Measurements from ENCODE around the gene FYCO1.

Gene FYCO1

GRCh38 chr3:45958321-45958791 is 37.3 kb downstream of the FYCO1 start:
- no peak for DNase-seq

- no peak for DNase-seq
Observed at GRCh38 chr3:45957586-45957985, 38.0 kb downstream of the FYCO1 start.

DNA sequence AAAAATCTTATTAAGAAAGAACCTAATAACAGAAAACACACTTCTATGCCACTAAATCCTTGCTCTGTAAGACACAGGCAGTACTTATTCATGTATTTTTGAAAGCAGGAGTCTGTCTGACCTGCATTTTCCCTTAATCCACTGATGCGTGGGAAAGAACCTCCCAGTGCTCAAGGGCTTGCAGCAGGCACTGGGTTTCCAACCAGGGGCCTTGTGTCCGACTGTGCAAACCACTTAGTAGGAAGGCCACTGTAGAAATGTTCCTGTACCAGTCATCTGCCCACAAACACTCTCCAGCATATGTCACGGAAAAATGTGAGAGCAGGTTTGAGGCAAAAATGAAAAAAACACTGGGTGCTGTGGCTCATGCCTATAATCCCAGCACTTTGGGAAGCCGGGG is 39.9 kb downstream of the FYCO1 start:
- no peak for DNase-seq

- DNase-seq, result no peak
Observed at GRCh38 chr3:45955017-45955647, 40.5 kb downstream of the FYCO1 start.

DNA sequence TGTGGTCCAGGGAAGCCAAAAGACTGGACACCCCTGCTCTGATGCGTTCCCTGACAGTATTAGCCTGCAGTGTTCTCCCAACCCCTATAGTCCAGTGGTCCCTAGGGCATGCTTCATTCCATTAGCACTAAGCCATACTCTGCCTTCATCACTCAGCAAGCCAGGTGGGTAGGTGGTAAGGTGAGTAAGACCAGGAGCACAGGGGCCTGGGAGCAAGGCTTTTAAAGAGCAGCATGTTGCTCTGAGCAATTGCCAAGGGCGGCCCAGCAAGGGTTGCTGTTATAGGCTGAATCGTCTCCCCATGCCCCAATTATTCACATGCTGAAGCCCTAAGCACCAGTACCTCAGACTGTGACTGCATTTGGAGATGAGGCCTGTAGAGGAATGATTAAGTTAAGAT is 41.3 kb downstream of the FYCO1 start:
- DNase-seq, result no peak

DNA sequence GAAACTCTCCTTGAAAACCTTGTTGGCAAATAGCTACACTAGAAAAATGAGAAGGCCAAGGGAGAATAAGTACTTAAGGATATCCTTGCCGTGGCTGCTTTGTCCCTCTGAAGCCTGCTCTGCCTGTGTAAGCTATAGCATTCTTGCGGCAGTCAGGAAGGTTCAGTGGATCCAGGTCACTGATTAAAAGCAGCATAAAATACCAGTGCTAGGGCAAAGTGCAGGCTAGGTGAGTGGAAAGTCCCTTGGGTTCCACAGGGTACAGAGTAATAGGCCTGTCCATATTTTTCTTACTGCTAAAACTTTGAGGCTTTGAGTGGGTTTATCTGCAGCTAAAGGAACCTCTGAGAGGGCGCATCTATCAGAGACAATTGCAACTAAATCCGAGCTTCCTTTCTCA is 42.1 kb downstream of the FYCO1 start:
- no peak for DNase-seq

DNA sequence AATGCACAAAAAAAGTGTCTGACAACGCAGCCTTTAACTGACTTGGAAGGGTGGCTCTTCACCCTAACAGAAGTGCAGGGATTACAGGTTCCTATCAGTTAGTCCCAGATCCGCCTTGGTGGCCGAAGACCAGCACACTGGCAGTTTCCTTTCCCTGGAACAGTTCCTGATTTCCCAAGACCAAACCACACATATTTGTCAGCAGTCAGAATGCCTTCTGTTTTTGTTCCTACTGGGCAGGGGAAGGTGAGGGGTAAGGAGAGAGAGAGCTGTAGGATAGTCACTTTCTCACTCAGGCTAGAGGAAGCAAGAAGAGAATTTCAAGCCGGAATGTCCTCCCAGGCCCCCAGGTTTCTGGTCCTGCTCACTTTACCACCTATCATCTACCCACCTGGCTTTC is 43.2 kb downstream of the FYCO1 start:
- no peak for DNase-seq

GRCh38 chr3:45951946-45952345 is 43.7 kb downstream of the FYCO1 start:
- DNase-seq, result no peak

DNA sequence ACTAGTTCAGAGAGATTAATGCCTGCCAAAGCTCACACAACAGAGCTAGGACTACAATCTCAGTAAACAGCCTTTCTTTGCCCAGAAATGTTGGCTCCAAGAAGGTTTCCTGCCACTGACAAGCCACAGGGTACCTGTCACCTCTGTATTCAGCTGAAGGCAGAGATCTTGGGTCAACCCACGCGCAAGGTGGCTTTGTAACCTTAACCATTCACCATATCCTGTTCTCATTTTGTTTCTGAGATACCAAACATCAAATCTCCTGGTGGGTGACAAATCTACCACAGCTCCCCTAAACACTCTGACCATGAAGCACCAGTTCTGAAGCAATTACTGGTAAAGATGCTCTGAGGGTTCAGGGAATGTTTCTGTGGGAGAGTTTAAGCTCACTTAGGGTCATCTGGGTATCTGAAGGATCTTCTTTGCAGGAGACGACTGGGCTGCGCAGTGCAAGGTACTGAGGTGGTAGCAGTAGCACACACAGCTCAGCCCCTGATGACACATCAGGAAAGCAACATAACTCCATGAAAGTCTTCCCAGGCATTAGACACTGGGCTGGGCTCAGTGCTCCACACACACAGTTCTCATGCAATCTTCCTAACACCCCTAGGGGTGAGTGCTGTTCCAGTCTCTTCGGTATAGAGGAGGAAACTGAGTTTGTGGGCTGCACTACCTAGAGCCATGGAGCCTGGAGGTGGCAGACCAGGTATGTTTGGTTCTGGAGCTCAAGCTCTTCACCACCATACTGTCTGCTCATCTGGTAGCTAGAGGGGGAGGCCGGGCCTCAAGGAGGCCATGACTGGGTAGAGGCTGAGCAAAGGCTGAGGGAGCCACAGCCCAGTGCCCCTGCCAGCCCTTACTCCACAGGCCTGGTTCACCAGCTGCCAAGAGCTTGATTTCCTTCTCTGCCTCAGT is 44.7 kb downstream of the FYCO1 start:
- DNase-seq, result peak; percentile 65

DNA sequence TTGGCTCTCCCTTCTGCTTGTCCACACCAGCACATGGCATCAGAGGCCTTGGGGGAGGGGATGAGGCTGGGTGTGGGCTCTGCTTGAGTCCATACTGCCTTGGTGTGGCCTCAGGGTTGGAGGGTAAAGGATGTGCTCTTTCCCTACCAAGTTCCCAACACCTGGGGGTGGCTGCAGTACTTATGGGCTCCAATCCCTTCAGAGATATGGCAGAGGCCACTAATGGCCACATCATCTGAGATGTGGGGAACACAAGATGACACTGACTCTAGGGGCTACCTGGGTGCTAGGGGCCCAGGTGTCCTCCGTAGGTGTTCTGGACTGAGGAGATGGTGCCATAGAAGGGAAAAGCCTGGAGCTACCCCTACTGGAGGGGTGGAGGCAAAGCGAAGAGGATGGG is 45.5 kb downstream of the FYCO1 start:
- DNase-seq, result no peak

- no peak for DNase-seq
Observed at GRCh38 chr3:45949432-45949831, 46.2 kb downstream of the FYCO1 start.

DNA sequence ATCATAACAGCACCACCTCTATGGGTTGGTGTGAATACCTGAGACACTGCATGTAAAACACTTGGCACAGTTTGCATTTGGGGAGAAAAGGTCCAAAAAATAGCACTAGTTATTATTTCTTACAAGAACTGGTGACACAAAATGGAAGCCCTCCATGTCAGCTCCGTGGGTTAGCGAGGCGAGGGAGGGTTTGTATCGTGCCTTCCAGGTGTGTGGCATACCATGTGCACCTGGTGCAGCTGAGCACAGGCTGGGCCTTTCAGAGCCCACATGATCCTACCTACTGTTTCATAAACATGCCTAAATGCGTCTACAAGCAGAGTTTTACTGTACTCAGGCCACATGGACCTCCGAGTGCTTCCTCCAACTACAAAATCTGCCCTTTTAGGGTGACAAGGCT is 46.7 kb downstream of the FYCO1 start:
- DNase-seq, result no peak

- no peak for DNase-seq
Observed at GRCh38 chr3:45948311-45948781, 47.3 kb downstream of the FYCO1 start.

DNA sequence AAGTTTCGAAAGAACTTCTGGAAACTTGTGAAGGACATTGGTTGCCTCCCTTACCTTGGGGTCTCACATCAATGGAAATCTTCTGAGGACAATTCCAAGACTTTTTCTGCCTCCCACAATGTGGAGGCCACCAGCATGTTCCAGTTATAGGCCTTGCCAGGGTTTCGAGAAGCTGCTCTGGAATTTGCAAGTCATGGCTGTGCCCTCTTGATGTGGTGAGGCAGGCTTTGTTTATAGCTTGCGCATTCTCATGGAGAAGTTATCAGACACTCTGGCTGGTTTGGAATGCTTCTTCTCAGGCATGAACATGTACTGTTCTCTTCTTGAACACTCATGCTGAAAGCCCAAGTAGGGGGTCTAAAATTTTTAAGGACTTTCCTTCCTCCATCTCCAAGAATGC is 48.3 kb downstream of the FYCO1 start:
- DNase-seq, result no peak

DNA sequence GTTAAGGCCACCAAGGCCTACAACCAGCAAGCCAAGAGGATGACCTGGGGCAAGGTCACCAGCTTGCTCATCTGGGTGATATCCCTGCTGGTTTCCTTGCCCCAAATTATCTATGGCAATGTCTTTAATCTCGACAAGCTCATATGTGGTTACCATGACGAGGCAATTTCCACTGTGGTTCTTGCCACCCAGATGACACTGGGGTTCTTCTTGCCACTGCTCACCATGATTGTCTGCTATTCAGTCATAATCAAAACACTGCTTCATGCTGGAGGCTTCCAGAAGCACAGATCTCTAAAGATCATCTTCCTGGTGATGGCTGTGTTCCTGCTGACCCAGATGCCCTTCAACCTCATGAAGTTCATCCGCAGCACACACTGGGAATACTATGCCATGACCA is 48.7 kb downstream of the FYCO1 start:
- no peak for DNase-seq

DNA sequence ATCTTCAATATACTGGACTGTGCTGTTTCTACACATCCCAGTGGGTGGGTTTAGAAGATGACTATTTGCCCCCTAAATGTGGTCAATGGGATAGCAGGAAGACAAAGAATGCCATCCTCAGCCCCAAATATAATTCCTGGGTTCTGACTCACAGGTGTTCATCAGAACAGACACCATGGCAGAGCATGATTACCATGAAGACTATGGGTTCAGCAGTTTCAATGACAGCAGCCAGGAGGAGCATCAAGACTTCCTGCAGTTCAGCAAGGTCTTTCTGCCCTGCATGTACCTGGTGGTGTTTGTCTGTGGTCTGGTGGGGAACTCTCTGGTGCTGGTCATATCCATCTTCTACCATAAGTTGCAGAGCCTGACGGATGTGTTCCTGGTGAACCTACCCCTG is 49.3 kb downstream of the FYCO1 start:
- no peak for DNase-seq

DNA sequence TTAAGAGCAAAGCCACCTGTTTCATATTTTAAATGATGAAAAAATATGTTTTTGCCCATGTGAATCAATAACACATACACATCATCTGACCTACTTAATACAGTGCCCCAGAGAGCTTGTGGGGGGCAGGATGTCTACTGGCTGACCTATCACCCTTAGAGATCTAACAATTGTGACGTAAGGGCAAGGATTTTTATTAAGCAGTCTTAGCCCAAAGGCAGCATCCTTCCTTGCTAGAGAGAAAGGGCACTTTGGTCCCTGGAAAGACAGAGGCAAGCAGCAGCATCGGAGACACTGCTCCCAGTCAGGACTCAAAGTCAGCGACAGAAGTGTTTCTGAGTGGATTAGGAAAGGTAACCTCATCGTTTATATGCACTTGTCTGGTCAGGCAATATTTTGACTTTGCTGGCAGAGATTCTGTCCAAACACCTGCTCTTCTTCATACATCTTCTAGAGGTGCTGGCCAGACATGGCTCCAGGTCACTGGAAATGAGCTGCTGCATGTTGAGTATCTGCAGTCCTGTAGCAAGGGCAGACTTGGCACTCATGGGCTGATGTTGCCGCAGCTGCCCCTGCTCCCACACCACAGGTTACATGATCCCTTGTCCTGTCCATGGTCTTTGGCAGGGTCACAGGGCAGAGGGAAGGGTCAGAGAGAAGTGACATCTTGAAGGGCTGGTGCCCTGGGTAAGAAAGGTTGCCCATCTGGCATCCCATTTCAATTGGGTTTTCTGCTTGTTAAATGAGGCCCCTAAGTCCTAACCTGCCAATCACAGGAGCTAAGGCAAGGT is 50.6 kb downstream of the FYCO1 start:
- no peak for DNase-seq

GRCh38 chr3:45943207-45943846 is 52.3 kb downstream of the FYCO1 start, which contains the start of gene CXCR6:
Gene CXCR6 (plus strand): TSS chr3:45943464. CDS start chr3:45946482, 3,018 bp downstream.
- peak; percentile 57 for DNase-seq

DNA sequence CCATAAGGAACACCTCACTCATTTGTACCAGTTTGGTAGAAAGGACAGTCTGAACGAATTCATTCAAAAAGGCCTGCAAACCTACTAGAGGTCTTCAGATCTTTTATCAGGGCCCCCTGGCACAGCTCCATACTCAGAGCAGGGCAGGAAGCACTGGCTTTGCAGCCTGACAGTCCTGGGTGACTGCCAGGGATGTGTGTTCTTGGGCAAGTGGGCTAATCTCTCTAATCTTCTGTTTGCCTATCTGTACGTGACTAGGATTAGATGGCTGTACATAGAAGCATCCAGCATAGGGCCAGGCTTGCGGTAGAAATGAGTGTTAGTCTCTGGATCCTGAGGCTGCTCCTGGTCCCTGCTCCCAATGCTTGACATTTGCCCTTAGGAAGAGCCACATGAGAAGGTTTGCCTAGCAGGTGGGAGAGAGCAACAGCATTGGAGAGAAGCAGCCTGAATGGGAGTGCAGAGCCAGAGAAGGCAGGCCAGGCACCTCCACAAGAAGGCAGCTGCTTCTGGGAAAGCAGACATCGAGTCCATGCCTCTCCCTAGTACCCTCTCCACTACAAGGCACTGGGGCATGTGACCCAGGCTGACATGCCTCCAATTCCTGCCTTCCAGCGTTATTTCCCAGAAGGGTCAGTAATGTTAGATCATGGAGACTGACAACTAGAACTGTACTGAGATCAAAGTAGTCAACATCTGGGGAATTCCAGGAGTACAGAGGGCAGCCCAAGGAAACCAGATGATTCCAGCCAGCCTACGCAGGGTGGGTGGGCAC is 53.4 kb downstream of the FYCO1 start:
- no peak for DNase-seq

DNA sequence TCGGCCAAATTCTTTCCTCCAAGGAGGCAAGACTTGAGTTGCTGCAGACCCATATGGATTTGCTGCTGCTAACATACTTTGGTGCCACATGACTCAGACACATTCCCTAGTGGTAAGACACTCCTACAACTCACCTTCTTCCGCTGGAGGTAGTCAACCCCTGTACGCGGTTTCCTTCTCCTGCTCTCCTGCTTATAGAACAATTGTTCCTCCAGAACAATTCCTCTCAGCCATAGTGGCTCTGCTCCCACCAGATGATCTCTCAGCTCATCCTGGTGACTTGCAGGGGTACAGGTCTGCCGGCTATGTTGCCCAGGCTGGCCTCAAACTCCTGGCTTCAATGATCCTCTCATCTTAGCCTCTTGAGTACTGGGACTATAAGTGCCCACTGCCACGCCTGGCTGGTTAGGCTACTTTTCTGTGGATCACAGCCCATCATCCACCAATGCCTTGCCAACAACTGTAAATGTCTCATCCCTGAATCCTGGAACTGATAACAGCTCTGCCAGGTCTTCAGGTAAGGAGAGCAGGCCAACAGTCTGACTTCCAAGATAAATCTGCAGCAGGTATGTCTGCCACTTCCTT is 54.8 kb downstream of the FYCO1 start:
- DNase-seq, result no peak

DNA sequence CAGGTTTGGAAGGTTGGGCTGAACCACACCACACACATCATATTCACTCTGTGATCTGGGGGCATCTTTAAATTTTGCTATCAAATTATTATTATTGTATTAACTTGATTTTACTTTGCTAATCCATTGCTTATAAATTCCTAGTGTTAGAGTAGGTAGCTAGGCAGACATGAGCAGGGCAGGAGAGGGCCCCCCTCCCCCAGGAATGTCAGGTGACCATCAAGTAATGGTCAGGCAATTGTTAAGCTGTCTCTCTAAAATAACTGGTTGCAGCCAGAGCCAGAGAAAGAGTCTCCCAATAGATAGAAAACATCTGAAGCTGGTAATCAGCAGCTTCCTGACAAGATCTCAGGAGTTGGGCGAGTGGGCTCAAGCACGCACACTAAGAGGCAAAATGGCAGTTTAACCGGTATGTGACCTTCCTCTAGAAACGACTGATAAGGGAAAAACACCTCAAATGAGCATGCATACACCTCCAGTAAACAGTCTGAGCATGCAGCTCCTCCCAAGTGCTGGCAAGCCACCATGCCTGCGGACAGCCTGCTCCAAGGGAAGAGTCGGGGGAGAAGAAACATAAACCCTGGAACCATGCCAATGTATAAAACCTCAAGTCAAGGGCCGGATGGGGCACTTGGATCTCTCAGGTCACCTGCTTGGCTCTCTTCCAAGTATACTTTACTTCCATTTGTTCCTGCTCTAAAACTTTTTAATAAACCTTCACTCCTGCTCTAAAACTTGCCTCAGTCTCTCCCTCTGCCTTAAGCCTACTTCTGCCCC is 55.4 kb downstream of the FYCO1 start:
- no peak for DNase-seq

Measured in stimulated activated CD4-positive, alpha-beta T cell treated with anti-CD3 and anti-CD28 coated beads, Interleukin-15, amount 100 ng/mL, for 24 hours (primary cell).